Kasumi-1 (cell line): Measurements from ENCODE around the gene MYB.
"Not testable (repeated sequence)": the region's sequence is repeated elsewhere in the genome, so short reads cannot be mapped to it uniquely, and the experiment has no call there.

Experiments used
- DNase-seq, 2 experiments: peaks; one replicate each; lab custom pipeline; 2025; lab: John Stamatoyannopoulos, UW

MYB gene

GRCh38 chr6:135180542-135181332 lies at the start of gene MYB:
Gene MYB, plus strand, starts transcription at chr6:135181308. Its CDS starts 206 bp downstream, at chr6:135181514.
- peak; percentile 92 to 93 for DNase-seq

- DNase-seq, result no peak
Measured at GRCh38 chr6:135132776-135133175, 48.3 kb upstream of the MYB start.

GRCh38 chr6:135135835-135136234 lies 45.3 kb upstream of the MYB start:
- no peak for DNase-seq

- DNase-seq, result no peak
Measured at GRCh38 chr6:135137826-135138225, 43.3 kb upstream of the MYB start.

GRCh38 chr6:135141182-135141581 lies 39.9 kb upstream of the MYB start:
- no peak for DNase-seq

- no peak for DNase-seq
Measured at GRCh38 chr6:135141728-135142127, 39.4 kb upstream of the MYB start.

GRCh38 chr6:135142232-135142631 lies 38.9 kb upstream of the MYB start:
- not testable (repeated sequence) for DNase-seq

GRCh38 chr6:135144673-135145062 lies 36.4 kb upstream of the MYB start:
- DNase-seq, result no peak

GRCh38 chr6:135145063-135145800 lies 35.9 kb upstream of the MYB start:
- peak; percentile 54 to 71 for DNase-seq

- no peak for DNase-seq
Measured at GRCh38 chr6:135146162-135146934, 34.8 kb upstream of the MYB start.

- DNase-seq, result no peak
Measured at GRCh38 chr6:135147637-135148592, 33.2 kb upstream of the MYB start.

- no peak for DNase-seq
Measured at GRCh38 chr6:135148889-135149288, 32.2 kb upstream of the MYB start.

GRCh38 chr6:135149376-135149775 lies 31.7 kb upstream of the MYB start:
- DNase-seq, result no peak

- not testable (repeated sequence) for DNase-seq
Measured at GRCh38 chr6:135150481-135150880, 30.6 kb upstream of the MYB start.

GRCh38 chr6:135154125-135154524 lies 27.0 kb upstream of the MYB start:
- not testable (repeated sequence) for DNase-seq

GRCh38 chr6:135158397-135158796 lies 22.7 kb upstream of the MYB start:
- no peak for DNase-seq

GRCh38 chr6:135159531-135159930 lies 21.6 kb upstream of the MYB start:
- DNase-seq, result no peak

- DNase-seq, result no peak
Measured at GRCh38 chr6:135161411-135162395, 19.4 kb upstream of the MYB start.

- DNase-seq, result peak; percentile 22 to 32
Measured at GRCh38 chr6:135162678-135163439, 18.2 kb upstream of the MYB start.

- no peak for DNase-seq
Measured at GRCh38 chr6:135163440-135163738, 17.7 kb upstream of the MYB start.
